ENCODE measurements around the gene GDA.

DNA sequence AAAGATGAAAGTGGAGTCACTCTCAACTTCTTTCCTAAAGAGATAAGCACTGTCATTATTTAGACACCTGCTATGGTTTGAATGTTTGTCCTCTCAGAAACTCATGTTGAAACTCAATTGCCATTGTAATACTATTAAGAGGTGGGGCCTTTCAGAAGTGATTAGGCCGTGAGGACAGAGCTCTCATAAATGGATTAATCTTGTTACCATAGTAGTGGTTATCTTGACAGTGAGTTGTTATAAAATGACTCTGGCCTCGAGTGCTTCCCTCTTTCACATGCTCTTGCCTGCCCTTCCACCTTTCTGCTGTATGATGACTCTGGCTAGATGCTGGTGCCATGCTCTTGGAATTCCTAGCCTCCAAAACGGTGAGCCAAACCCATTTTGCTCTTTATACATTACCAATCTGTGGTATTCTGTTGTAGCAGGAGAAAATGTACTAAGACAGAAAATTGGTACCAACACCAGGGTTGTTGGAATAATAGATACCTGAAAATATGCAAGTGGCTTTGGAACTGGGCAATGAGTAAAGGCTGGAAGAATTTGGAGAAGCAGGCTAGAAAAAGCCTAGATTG, 38.0 kb downstream of the GDA start:
- TF ChIP-seq POLR2A (IDR thresholded peaks at IDR 0.05; ENCODE audit: extremely low read depth, insufficient read length) (no peak), MYC (IDR thresholded peaks at IDR 0.05; ENCODE audit: low read depth, low read length) (no peak)
- TF ChIP-seq, protein P1, sequence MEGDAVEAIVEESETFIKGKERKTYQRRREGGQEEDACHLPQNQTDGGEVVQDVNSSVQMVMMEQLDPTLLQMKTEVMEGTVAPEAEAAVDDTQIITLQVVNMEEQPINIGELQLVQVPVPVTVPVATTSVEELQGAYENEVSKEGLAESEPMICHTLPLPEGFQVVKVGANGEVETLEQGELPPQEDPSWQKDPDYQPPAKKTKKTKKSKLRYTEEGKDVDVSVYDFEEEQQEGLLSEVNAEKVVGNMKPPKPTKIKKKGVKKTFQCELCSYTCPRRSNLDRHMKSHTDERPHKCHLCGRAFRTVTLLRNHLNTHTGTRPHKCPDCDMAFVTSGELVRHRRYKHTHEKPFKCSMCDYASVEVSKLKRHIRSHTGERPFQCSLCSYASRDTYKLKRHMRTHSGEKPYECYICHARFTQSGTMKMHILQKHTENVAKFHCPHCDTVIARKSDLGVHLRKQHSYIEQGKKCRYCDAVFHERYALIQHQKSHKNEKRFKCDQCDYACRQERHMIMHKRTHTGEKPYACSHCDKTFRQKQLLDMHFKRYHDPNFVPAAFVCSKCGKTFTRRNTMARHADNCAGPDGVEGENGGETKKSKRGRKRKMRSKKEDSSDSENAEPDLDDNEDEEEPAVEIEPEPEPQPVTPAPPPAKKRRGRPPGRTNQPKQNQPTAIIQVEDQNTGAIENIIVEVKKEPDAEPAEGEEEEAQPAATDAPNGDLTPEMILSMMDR (IDR thresholded peaks at IDR 0.05; ENCODE audit: low read depth, low read length) = no peak
- TF ChIP-seq, protein P2, sequence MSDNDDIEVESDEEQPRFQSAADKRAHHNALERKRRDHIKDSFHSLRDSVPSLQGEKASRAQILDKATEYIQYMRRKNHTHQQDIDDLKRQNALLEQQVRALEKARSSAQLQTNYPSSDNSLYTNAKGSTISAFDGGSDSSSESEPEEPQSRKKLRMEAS (IDR thresholded peaks at IDR 0.05; ENCODE audit: low read depth, low read length) = no peak

Data from NB4 (cell line).